Measurements from ENCODE around the gene RPRD2.

DNA sequence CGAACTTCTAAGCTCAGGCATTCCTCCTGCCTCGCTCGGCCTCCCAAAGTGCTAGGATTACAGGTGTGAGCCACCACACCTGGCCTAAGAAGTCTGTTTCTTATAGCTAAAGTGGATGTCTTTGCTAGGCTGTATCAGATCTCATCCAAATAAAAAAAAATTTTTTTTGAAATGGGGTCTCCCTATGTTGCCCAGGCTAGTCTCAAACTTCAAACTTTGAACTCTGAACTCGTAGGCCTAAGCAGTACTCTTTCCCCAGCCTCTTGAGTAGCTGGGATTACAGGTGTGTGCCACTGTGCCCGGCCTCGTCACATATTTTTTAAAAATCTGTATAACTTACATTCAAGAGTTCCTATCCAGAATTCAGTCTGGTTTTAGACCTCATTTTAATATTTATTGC, 40.5 kb downstream of the RPRD2 start:
- TF ChIP-seq POLR2AphosphoS5 (IDR thresholded peaks at IDR 0.05; ENCODE audit: borderline replicate concordance, low read depth, low read length) (no peak), FOXP2 (optimal IDR thresholded peaks at IDR 0.05; ENCODE audit: control extremely low read depth, extremely low read length, insufficient read depth) (no peak)
